Right renal cortex interstitium (tissue), 3 donors: ENCODE measurements around the gene TMEM19. TPM values are rescaled to one million over a fixed set of nuclear protein-coding genes. Genes with fewer than 3 reads are reported as not detected.

Experiments
- polyA plus RNA-seq, 3 donors: library from polyadenylated mRNA; unstranded; fragments of 120-200 nt; gene quantifications; one replicate each; pipeline ENCODE4 v1.2.1, GENCODE V29; 2013; ENCODE audit not compliant: insufficient read length in 3 of 3

TMEM19 gene
- polyA plus RNA-seq, 3 donors = 38.7 to 50.5 (median 45.6) TPM

Other genes with a start within 250 kb of the TMEM19 start
- gene LGR5, start 246.3 kb upstream of the TMEM19 start, polyA plus RNA-seq = 10 to 100 TPM; 15.5 to 20.7 (median 16.6) TPM
- 10 to 100 TPM; 56.4 to 62.9 (median 62.3) TPM for gene ZFC3H1, start 22.2 kb upstream of the TMEM19 start, polyA plus RNA-seq
- 10 to 100 TPM; 15.2 to 19.2 (median 16.6) TPM for gene THAP2, start 21.8 kb upstream of the TMEM19 start, polyA plus RNA-seq
- gene RAB21, start 68.8 kb downstream of the TMEM19 start, polyA plus RNA-seq = 10 to 100 TPM; 72.7 to 75.1 (median 73.7) TPM
- 10 to 100 TPM; 56.4 to 58.4 (median 58.3) TPM for gene TBC1D15, start 153.7 kb downstream of the TMEM19 start, polyA plus RNA-seq